PFSK-1 (cell line): ENCODE data around the gene USP32.

Source experiments
- TAF1 ChIP-seq: IDR thresholded peaks from 2 replicates; pipeline ENCODE4 v1.6.1; 2012; ENCODE audit warnings: low read length, control low read depth, borderline replicate concordance; ENCODE audit not compliant: insufficient read depth
- TF ChIP-seq, protein P1 (sequence below), 2 experiments: IDR thresholded peaks; 2 replicates each; pipeline versions ENCODE4 v1.6.1 to v1.8.0; 2011 to 2012; ENCODE audit warnings: low read depth in 2 of 2, low read length in 2 of 2, control low read depth in 1 of 2, inconsistent platforms in 1 of 2, mild to moderate bottlenecking in 1 of 2, moderate library complexity in 1 of 2; ENCODE audit not compliant: insufficient read depth in 1 of 2

DNA sequence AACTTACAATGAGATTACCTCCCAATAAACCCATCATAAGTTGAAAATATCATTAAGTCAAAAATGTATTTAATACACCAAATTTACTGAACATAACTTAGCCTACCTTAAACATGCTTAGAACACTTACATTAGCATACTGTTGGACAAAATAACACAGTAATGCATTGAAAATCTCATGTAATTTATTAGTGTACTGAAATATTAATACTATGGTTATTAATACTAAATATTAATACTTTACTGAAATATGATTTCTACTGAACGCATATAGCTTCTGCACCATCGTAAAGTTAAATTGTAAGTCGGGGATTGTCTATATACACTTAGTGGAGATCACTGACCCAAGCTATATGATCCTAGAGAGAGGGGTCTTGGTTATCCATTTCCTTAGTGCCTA, 4.3 kb downstream of the USP32 start:
- TF ChIP-seq TAF1: no peak
- TF ChIP-seq, protein P1, sequence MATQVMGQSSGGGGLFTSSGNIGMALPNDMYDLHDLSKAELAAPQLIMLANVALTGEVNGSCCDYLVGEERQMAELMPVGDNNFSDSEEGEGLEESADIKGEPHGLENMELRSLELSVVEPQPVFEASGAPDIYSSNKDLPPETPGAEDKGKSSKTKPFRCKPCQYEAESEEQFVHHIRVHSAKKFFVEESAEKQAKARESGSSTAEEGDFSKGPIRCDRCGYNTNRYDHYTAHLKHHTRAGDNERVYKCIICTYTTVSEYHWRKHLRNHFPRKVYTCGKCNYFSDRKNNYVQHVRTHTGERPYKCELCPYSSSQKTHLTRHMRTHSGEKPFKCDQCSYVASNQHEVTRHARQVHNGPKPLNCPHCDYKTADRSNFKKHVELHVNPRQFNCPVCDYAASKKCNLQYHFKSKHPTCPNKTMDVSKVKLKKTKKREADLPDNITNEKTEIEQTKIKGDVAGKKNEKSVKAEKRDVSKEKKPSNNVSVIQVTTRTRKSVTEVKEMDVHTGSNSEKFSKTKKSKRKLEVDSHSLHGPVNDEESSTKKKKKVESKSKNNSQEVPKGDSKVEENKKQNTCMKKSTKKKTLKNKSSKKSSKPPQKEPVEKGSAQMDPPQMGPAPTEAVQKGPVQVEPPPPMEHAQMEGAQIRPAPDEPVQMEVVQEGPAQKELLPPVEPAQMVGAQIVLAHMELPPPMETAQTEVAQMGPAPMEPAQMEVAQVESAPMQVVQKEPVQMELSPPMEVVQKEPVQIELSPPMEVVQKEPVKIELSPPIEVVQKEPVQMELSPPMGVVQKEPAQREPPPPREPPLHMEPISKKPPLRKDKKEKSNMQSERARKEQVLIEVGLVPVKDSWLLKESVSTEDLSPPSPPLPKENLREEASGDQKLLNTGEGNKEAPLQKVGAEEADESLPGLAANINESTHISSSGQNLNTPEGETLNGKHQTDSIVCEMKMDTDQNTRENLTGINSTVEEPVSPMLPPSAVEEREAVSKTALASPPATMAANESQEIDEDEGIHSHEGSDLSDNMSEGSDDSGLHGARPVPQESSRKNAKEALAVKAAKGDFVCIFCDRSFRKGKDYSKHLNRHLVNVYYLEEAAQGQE (IDR thresholded peaks at IDR 0.05; ENCODE audit: insufficient read depth in 1 of 2, low read depth in 2 of 2, low read length in 2 of 2): no peak
